A549 treated with AZD9567 at 1 μM for 4 hours (cell line): ENCODE results near the gene DESI1. TPM values are rescaled to one million over a fixed set of nuclear protein-coding genes. Genes with fewer than 3 reads are reported as not detected.

Experiments used
- total RNA-seq: library from RNA; stranded (reverse); fragments of 200-300 nt; extraction: Qiagen RNA extraction; gene quantifications from 5 replicates; pipeline ENCODE4 v1.2.3, GENCODE V29; 2022; ENCODE audit not compliant: insufficient read depth

DESI1 gene
- total RNA-seq, result 12.9 to 16.5 TPM (median 15.0 TPM) in 5 replicates

DNA sequence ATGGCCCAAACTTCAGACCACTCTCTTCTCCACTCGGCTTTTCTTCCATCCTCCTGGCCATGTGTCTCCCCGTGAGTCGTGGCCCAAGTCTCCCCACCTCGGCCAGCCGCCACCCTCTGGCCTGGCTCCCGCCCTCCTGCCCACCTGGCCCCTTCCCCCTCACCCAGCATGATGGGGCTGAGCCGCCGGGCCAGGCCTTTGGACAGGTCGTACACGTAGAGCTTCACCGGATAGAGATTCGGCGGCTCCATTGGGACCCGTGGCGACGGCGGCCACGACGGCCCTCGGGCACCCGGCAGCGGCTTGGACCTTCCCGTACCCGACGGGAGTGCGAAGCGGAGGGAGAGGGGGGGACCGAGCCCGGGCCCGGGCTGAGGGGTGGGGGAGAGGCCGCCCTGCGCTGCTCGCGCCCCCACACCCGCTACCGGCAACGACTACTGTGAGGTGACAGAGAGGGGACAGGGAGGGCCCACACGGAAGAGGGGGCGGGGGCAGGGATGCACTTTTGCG, at the start of gene DESI1:
TSS of gene DESI1 (minus strand) at position 455 of the 510 bp plus-strand sequence. CDS start at position 251, 204 bp downstream.

DNA sequence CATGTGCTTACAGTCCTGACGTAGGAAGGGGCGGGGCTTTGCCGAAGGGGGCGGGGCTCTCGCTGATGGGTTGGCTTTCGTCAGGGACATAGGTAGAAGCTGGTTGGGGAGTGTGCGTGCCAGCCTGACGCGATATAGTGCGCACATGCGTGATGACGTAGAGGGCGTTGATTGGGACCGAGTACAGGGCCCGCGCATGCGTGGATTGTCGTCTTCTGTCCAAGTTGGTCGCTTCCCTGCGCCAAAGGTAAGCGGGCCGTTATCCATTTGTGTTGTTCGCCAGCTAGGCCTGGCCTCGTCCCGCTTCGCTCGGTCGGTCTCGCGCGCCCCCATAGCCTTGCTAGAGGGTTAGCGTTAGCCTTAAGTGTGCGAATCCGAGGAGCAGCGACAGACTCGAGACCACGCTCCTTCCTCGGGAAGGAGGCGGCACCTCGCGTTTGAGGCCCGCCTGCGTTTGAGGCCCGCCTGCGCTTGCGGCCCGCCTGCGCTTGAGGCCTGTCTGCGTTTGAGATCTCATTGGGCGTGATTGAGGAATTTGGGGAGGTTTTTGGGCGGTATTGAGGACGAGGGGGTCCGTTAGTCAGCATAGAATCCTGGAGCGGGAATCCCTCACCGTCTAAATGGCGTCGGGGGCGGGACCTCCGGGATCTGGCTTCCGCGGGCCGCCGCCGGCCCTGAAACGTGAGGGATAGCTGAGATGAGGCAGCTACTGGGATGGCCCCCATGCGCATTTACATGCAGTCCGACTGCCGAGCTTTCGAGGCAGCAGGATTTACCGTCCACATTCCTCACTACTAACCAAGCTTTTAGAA, 462 bp upstream of the DESI1 start, which contains the start of gene XRCC6:
TSS of gene XRCC6 (plus strand) at position 197 of the 812 bp plus-strand sequence. CDS start 710 bp downstream, outside the sequence.

DNA sequence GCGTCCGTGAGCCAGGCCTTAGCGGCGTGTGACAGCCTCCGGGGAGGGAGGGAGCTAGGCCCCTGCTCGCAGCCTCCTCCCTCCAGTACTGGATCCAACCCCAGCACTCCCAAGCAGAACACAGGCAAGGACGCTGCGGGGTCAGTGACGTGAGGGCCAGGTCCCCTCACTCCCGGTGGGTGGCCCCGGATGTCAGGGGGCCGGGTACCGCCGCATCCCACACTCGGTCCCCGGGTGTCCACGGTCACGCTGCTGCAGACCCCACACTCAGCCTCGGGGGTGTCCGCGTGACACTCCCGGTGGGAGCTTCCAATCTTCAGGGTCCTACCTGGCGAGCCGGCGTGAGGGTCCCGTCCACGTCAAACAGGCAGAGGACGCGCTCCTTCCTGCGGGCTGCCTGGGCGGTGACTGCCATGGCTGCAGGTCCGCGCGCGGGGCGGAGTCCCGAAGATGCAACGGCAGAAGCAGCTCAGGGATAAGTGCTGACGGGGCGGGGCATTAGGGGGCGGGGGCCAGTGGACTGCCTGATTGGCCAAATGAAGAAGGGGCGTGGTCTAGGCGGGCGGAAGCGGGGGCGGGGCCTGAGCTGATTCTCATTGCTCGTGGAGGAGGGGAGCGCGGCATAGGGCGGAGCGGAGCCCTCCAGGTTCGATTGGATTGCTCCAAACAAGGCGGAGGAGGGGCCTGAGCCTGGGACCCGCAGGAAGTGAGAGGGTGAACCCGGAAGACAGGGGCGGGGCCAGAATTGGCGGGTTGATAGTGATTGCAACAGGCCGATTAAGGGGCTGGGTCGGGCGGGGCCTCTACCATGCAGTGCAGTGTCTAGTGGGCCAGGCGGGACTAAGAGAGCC, 31.2 kb downstream of the DESI1 start, which contains the start of gene PMM1:
TSS of gene PMM1 (minus strand) at position 450 of the 851 bp plus-strand sequence. CDS start at position 415, 35 bp downstream.

Other genes starting within 250 kb of the DESI1 start
- gene TEF, start 239.1 kb downstream of the DESI1 start, total RNA-seq, result 0.85 to 3.1 TPM (median 1.1 TPM) in 5 replicates
- 23.3 to 30.7 TPM (median 25.6 TPM) in 5 replicates for gene TOB2, start 174.2 kb downstream of the DESI1 start, total RNA-seq
- gene PHF5A, start 152.4 kb downstream of the DESI1 start, total RNA-seq, result 50.9 to 73.5 TPM (median 64.2 TPM) in 5 replicates
- 46.5 to 55.5 TPM (median 50.5 TPM) in 5 replicates for gene ACO2, start 151.9 kb downstream of the DESI1 start, total RNA-seq
- 36.8 to 47.5 TPM (median 41.2 TPM) in 5 replicates for gene POLR3H, start 76.6 kb downstream of the DESI1 start, total RNA-seq
- gene CSDC2, start 60.0 kb downstream of the DESI1 start, total RNA-seq, result 1.7 to 2.3 TPM (median 1.9 TPM) in 5 replicates
- gene PMM1, start 31.2 kb downstream of the DESI1 start, total RNA-seq, result 17.0 to 32.4 TPM (median 29.6 TPM) in 5 replicates
- 274 to 342 TPM (median 302 TPM) in 5 replicates for gene XRCC6, start 252 bp upstream of the DESI1 start, total RNA-seq
- 101 to 188 TPM (median 175 TPM) in 5 replicates for gene SNU13, start 67.8 kb upstream of the DESI1 start, total RNA-seq
- not detected in 5 replicates for gene MEI1, start 78.5 kb upstream of the DESI1 start, total RNA-seq
- 1.7 to 3.8 TPM (median 3.5 TPM) in 5 replicates for gene CCDC134, start 179.6 kb upstream of the DESI1 start, total RNA-seq
- gene SREBF2, start 212.1 kb upstream of the DESI1 start, total RNA-seq, result 21.9 to 30.8 TPM (median 28.3 TPM) in 5 replicates